Peyer's patch (tissue), 4 donors: ENCODE data around the gene HNRNPUL1. TPM values are rescaled to one million over a fixed set of nuclear protein-coding genes. Genes with fewer than 3 reads are reported as not detected.

Source experiments
- DNase-seq, 3 donors: peaks; one replicate each; pipeline ENCODE4 v3.0.0-alpha.2; 2017 to 2019
- H3K27ac ChIP-seq, 4 donors: fragments of 200-600 bp; sonication (generic); one replicate each; pipeline ENCODE4 v1.5.1; 2016 to 2019
- H3K27me3 ChIP-seq, 2 donors: fragments of 200-600 bp; sonication (generic); one replicate each; pipeline ENCODE4 v1.5.1; 2019
- H3K36me3 ChIP-seq, 3 donors: fragments of 200-600 bp; sonication (generic); one replicate each; pipeline ENCODE4 v1.5.1; 2016 to 2019
- H3K4me1 ChIP-seq, 4 donors: fragments of 200-600 bp; sonication (generic); one replicate each; pipeline ENCODE4 v1.5.1; 2016 to 2019
- H3K4me3 ChIP-seq, 4 donors: fragments of 200-600 bp; sonication (generic); 1 replicate in 3 of 4; 2 replicates in 1 of 4; pipeline ENCODE4 v1.5.1; 2016 to 2019; ENCODE audit warnings: mild to moderate bottlenecking in 1 of 4
- H3K9me3 ChIP-seq, 4 donors: fragments of 200-600 bp; sonication (generic); one replicate each; pipeline ENCODE4 v1.5.1; 2016 to 2019; ENCODE audit warnings: mild to moderate bottlenecking in 1 of 4
- POLR2A ChIP-seq, 2 donors: fragments of 450-650 bp; IDR thresholded peaks; one replicate each; pipeline ENCODE4 v1.5.1; 2017; ENCODE audit warnings: antibody characterized with exemption in 2 of 2, mild to moderate bottlenecking in 2 of 2, moderate library complexity in 2 of 2
- total RNA-seq, 4 donors: library from RNA; depleted of rRNA; stranded (reverse); fragments of >200 nt; gene quantifications; one replicate each; pipeline ENCODE4 v1.1.0, GENCODE V29; 2016
- TF ChIP-seq, protein P1 (sequence below), 6 experiments: fragments of 450-650 bp in 4 of 6; fragments of 200-600 bp in 2 of 6; sonication (generic) in 1 of 6; IDR thresholded peaks; one replicate each; pipeline ENCODE4 v1.5.1; 2017 to 2019; ENCODE audit warnings: antibody characterized with exemption in 6 of 6, mild to moderate bottlenecking in 3 of 6, moderate library complexity in 1 of 6

HNRNPUL1 gene
- total RNA-seq, 4 donors from 2014 or later, result 123 to 244 (median 167) TPM

- Histone ChIP-seq H3K27me3 (no peaks in the 10 kb centered on the region), H3K27ac (peak overlapping the region; percentile 93 to 97 (median 96))
- no peak for DNase-seq
Observed at GRCh38 chr19:41307090-41307875, 43.1 kb downstream of the HNRNPUL1 start.

GRCh38 chr19:41307954-41308449 is 43.8 kb downstream of the HNRNPUL1 start:
- peaks cover 0 to 29% (median 21%) of the 10 kb centered on the region in 4 donors for H3K4me1 ChIP-seq

More at GRCh38 chr19:41307090-41307875, 43.1 kb downstream of the HNRNPUL1 start:
- Histone ChIP-seq H3K36me3 (peaks cover 0 to 46% (median 0%) of the 10 kb centered on the region in 3 donors), H3K9me3 (no peaks in the 10 kb centered on the region), H3K4me3 (no peak overlapping the region), H3K4me1 (peaks cover 0 to 29% (median 25%) of the 10 kb centered on the region in 4 donors)
- TF ChIP-seq, protein P1, sequence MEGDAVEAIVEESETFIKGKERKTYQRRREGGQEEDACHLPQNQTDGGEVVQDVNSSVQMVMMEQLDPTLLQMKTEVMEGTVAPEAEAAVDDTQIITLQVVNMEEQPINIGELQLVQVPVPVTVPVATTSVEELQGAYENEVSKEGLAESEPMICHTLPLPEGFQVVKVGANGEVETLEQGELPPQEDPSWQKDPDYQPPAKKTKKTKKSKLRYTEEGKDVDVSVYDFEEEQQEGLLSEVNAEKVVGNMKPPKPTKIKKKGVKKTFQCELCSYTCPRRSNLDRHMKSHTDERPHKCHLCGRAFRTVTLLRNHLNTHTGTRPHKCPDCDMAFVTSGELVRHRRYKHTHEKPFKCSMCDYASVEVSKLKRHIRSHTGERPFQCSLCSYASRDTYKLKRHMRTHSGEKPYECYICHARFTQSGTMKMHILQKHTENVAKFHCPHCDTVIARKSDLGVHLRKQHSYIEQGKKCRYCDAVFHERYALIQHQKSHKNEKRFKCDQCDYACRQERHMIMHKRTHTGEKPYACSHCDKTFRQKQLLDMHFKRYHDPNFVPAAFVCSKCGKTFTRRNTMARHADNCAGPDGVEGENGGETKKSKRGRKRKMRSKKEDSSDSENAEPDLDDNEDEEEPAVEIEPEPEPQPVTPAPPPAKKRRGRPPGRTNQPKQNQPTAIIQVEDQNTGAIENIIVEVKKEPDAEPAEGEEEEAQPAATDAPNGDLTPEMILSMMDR (IDR thresholded peaks at IDR 0.05), result no peak
- no peak for TF ChIP-seq POLR2A (IDR thresholded peaks at IDR 0.05)

GRCh38 chr19:41308450-41309179 is 44.4 kb downstream of the HNRNPUL1 start:
- Histone ChIP-seq H3K4me1 (peaks cover 0 to 29% (median 19%) of the 10 kb centered on the region in 4 donors), H3K9me3 (no peaks in the 10 kb centered on the region), H3K27ac (peak overlapping the region; percentile 93 to 97 (median 96)), H3K4me3 (peak overlapping the region; percentile 71 to 92 (median 86)), H3K27me3 (no peaks in the 10 kb centered on the region), H3K36me3 (peaks cover 0 to 45% (median 0%) of the 10 kb centered on the region in 3 donors)
- peak; percentile 93 to 99 (median 98) for DNase-seq
- TF ChIP-seq POLR2A (IDR thresholded peaks at IDR 0.05), result no peak
- TF ChIP-seq, protein P1 (IDR thresholded peaks at IDR 0.05), result peak; percentile 96 to 98 (median 98)

More at GRCh38 chr19:41307954-41308449, 43.8 kb downstream of the HNRNPUL1 start:
- Histone ChIP-seq H3K4me3 (no peak overlapping the region), H3K27me3 (no peaks in the 10 kb centered on the region), H3K9me3 (no peaks in the 10 kb centered on the region), H3K27ac (peak overlapping the region; percentile 93 to 97 (median 96)), H3K36me3 (peaks cover 0 to 45% (median 0%) of the 10 kb centered on the region in 3 donors)
- no peak for DNase-seq
- TF ChIP-seq, protein P1 (IDR thresholded peaks at IDR 0.05), result no peak
- no peak for TF ChIP-seq POLR2A (IDR thresholded peaks at IDR 0.05)

DNA sequence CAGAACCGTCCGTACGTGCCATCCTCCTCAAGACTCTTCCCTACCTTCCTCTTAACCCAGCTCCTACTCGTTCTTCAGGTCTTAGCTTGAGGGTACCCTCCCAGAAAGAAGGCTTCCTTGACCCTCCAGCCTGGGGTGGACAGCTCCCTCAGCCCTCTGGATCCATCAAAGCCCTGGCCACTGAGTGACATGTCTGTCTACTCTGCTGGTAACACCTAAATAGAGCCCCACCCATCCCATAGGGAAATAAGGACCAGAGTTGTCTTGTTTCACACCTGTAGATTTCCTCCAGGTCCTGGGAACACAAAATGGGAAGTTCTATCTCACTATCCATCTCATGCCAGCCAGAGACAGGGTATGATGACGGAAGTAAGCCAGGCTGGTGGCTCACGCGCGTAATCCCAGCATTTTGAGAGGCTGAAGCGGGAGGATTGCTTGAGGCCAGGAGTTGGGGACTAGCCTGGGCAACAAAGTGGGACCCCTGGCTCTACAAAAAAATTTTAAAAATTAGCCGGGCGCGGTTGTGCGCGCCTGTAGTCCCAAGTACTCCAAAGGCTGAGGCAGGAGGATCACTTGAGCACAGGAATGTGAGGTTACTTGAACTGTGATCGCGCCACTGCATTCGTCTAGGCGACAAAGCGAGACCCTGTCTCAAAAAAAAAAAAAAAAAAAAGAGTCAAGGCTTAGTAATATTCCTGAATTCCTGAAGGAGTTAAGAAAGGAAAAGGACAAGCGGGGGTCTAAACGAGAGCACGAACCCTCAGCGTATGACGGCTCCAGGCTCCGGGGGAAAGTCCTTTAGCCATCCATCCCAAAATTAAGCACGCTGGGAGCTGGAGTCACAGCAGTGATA is 45.2 kb downstream of the HNRNPUL1 start:
- peak in 1 of 3 donors; percentile 65 for DNase-seq
- no peaks in the 10 kb centered on the region for H3K27me3 ChIP-seq
- H3K27ac ChIP-seq, result peak overlapping the region; percentile 93 to 97 (median 96)
- peaks cover 0 to 29% (median 17%) of the 10 kb centered on the region in 4 donors for H3K4me1 ChIP-seq
- TF ChIP-seq, protein P1 (IDR thresholded peaks at IDR 0.05), result peak in 1 of 6 experiments; percentile 3
- no peak for TF ChIP-seq POLR2A (IDR thresholded peaks at IDR 0.05)
- H3K36me3 ChIP-seq, result peaks cover 0 to 39% (median 0%) of the 10 kb centered on the region in 3 donors
- H3K4me3 ChIP-seq, result peak overlapping the region; percentile 71 to 92 (median 86)
- H3K9me3 ChIP-seq, result no peaks in the 10 kb centered on the region
